A549 (cell line): Measurements from ENCODE around the gene RSF1. TPM values are rescaled to one million over a fixed set of nuclear protein-coding genes. Genes with fewer than 3 reads are reported as not detected.

ENCODE experiments used
- ATAC-seq, 2 experiments: fragments of 200-7000 bp in 1 of 2; fragments of >200 bp in 1 of 2; cut with Nextera tagmentation in 1 of 2; cut with Tn5 transposase in 1 of 2; 3 replicates each; pipeline versions ENCODE4 v1.8.0 to v1.9.1; 2018 to 2020; ENCODE audit warnings: mild to moderate bottlenecking in 1 of 2, moderate library complexity in 1 of 2
- CTCF ChIA-PET: fragments of 300-600 bp; sonication (Branson Sonifier 250); formaldehyde crosslinking; extraction: SDS; loops from one replicate; lab custom pipeline; 2021; ENCODE audit warnings: antibody characterized with exemption, inconsistent platforms; lab: Yijun Ruan, JAX
- POLR2A ChIA-PET: fragments of 350-600 bp; formaldehyde crosslinking; extraction: SDS; loops from one replicate; lab custom pipeline; 2021; ENCODE audit warnings: antibody characterized with exemption, inconsistent platforms; lab: Yijun Ruan, JAX
- DNase-seq, 2 experiments: peaks; one replicate each; pipeline versions ENCODE4 v3.0.0 to v3.0.0-alpha.2; 2011 to 2016; ENCODE audit warnings: low read depth in 1 of 2, low spot score in 1 of 2
- FAIRE-seq: peaks from 2 replicates; lab custom pipeline; 2011; peaks lifted over from hg19 to GRCh38; lab: Jason Lieb, UNC
- H3K27ac ChIP-seq, 2 experiments: fragments of >200 bp; sonication (Bioruptor Twin); formaldehyde crosslinking; 3 replicates each; pipeline ENCODE4 v1.5.1; 2016 to 2017
- H3K4me1 ChIP-seq: fragments of >200 bp; sonication (Bioruptor Twin); formaldehyde crosslinking; 3 replicates; pipeline ENCODE4 v1.6.1; 2016
- H3K4me2 ChIP-seq: fragments of >200 bp; sonication (Bioruptor Twin); formaldehyde crosslinking; 3 replicates; pipeline ENCODE4 v1.6.1; 2016
- H3K4me3 ChIP-seq: fragments of >200 bp; sonication (Bioruptor Twin); formaldehyde crosslinking; 3 replicates; pipeline ENCODE4 v1.5.1; 2016
- H3K9me3 ChIP-seq: fragments of >200 bp; sonication (Bioruptor Twin); formaldehyde crosslinking; 3 replicates; pipeline ENCODE4 v1.6.1; 2016
- BCL3 ChIP-seq: fragments of >200 bp; sonication (Bioruptor Twin); formaldehyde crosslinking; IDR thresholded peaks from 3 replicates; pipeline ENCODE4 v1.6.1; 2016
- CBX8 ChIP-seq: fragments of 200-600 bp; sonication (generic); IDR thresholded peaks from 2 replicates; pipeline ENCODE4 v1.6.1; 2016
- CHD4 ChIP-seq: fragments of 200-600 bp; sonication (generic); IDR thresholded peaks from 2 replicates; pipeline ENCODE4 v1.6.1; 2016; ENCODE audit warnings: antibody characterized with exemption, mild to moderate bottlenecking, borderline replicate concordance
- EHMT2 ChIP-seq: fragments of 200-600 bp; sonication (generic); IDR thresholded peaks from 2 replicates; pipeline ENCODE4 v1.6.1; 2016; ENCODE audit warnings: antibody characterized with exemption, low read depth, mild to moderate bottlenecking, moderate library complexity
- EP300 ChIP-seq, 2 experiments: fragments of >200 bp; sonication (Bioruptor Twin); formaldehyde crosslinking; IDR thresholded peaks; 2 replicates in 1 of 2; 3 replicates in 1 of 2; pipeline ENCODE4 v1.6.1; 2016 to 2017
- ESRRA ChIP-seq: fragments of 150-350 bp; IDR thresholded peaks from 2 replicates; pipeline ENCODE4 v1.6.1; 2014; ENCODE audit warnings: mild to moderate bottlenecking, low read length, borderline replicate concordance
- FOSL2 ChIP-seq, 2 experiments: fragments of 450-650 bp in 1 of 2; fragments of >200 bp in 1 of 2; sonication (Bioruptor Twin) in 1 of 2; formaldehyde crosslinking; IDR thresholded peaks; 2 replicates each; pipeline versions ENCODE4 v1.5.0 to v1.6.1; 2016 to 2020; ENCODE audit warnings: mild to moderate bottlenecking in 1 of 2, moderate library complexity in 1 of 2
- GATA3 ChIP-seq: IDR thresholded peaks from 2 replicates; pipeline ENCODE4 v1.6.1; 2012; ENCODE audit warnings: borderline replicate concordance
- HDAC2 ChIP-seq: fragments of 200-600 bp; sonication (generic); IDR thresholded peaks from 2 replicates; pipeline ENCODE4 v1.6.1; 2016
- HEYL ChIP-seq: fragments of 250-450 bp; sonication (Bioruptor Pico); IDR thresholded peaks from 2 replicates; pipeline ENCODE4 v1.8.0; 2021; ENCODE audit warnings: mild to moderate bottlenecking, moderate library complexity
- HOXA7 ChIP-seq: fragments of 250-450 bp; sonication (Bioruptor Pico); IDR thresholded peaks from 2 replicates; pipeline ENCODE4 v1.5.0; 2020; ENCODE audit warnings: mild to moderate bottlenecking, moderate library complexity
- JUN ChIP-seq, 2 experiments: fragments of >200 bp; sonication (Bioruptor Twin); formaldehyde crosslinking; IDR thresholded peaks; 2 replicates in 1 of 2; 3 replicates in 1 of 2; pipeline ENCODE4 v1.6.1; 2016 to 2017
- KDM1A ChIP-seq: fragments of 200-600 bp; sonication (generic); IDR thresholded peaks from 2 replicates; pipeline ENCODE4 v1.6.1; 2016; ENCODE audit warnings: low read depth, mild to moderate bottlenecking
- KDM5A ChIP-seq: fragments of 200-600 bp; sonication (generic); IDR thresholded peaks from 2 replicates; pipeline ENCODE4 v1.6.1; 2016; ENCODE audit warnings: antibody characterized with exemption, mild to moderate bottlenecking
- MAFK ChIP-seq: fragments of 450-650 bp; IDR thresholded peaks from 2 replicates; pipeline ENCODE4 v1.6.1; 2014; ENCODE audit not compliant: partially characterized antibody
- MAZ ChIP-seq: fragments of 150-350 bp; IDR thresholded peaks from 2 replicates; pipeline ENCODE4 v1.6.1; 2014; ENCODE audit warnings: antibody characterized with exemption, low read depth, low read length, borderline replicate concordance
- NFE2L2 ChIP-seq: fragments of 150-350 bp; conservative IDR thresholded peaks from 2 replicates; pipeline ENCODE4 v1.6.1; 2014; ENCODE audit warnings: low read length
- NPAS2 ChIP-seq: fragments of 250-450 bp; sonication (Bioruptor Pico); IDR thresholded peaks from 2 replicates; pipeline ENCODE4 v1.8.0; 2022; ENCODE audit warnings: mild to moderate bottlenecking, moderate library complexity, borderline replicate concordance
- PBX3 ChIP-seq: IDR thresholded peaks from 2 replicates; pipeline ENCODE4 v1.6.1; 2012
- RAD21 ChIP-seq, 2 experiments: fragments of >200 bp in 1 of 2; sonication (Bioruptor Twin) in 1 of 2; formaldehyde crosslinking in 1 of 2; IDR thresholded peaks in 1 of 2; conservative IDR thresholded peaks in 1 of 2; 2 replicates in 1 of 2; 3 replicates in 1 of 2; pipeline ENCODE4 v1.6.1; 2012 to 2018; ENCODE audit warnings: inconsistent platforms in 1 of 2
- RARB ChIP-seq: fragments of 250-450 bp; sonication (Bioruptor Pico); IDR thresholded peaks from 2 replicates; pipeline ENCODE4 v1.8.0; 2021; ENCODE audit warnings: mild to moderate bottlenecking, moderate library complexity
- RCOR1 ChIP-seq: fragments of 150-350 bp; IDR thresholded peaks from 2 replicates; pipeline ENCODE4 v1.6.1; 2014; ENCODE audit warnings: antibody characterized with exemption, low read length, low read depth
- SREBF2 ChIP-seq: fragments of 450-650 bp; IDR thresholded peaks from 2 replicates; pipeline ENCODE4 v1.6.1; 2014; ENCODE audit warnings: mild to moderate bottlenecking, moderate library complexity
- USF2 ChIP-seq: fragments of 450-650 bp; IDR thresholded peaks from 2 replicates; pipeline ENCODE4 v1.6.1; 2014; ENCODE audit warnings: antibody characterized with exemption
- ZNF302 ChIP-seq: fragments of 250-450 bp; sonication (Bioruptor Pico); IDR thresholded peaks from 2 replicates; pipeline ENCODE4 v1.9.0; 2021; ENCODE audit warnings: inconsistent platforms, mild to moderate bottlenecking, moderate library complexity
- WGBS: methylation state at CpG from one replicate; pipeline ENCODE4 v1.1.6; 2017; ENCODE audit errors: missing lambda C conversion rate; 5-methylcytosine and 5-hydroxymethylcytosine counted together
- polyA plus RNA-seq, 4 experiments: library from polyadenylated mRNA; depleted of rRNA in 3 of 4; stranded (reverse); fragments of >200 nt; fragmentation: RNase III in 1 of 4; extraction: RNeasy Plus Mini Kit Qiagen cat#74134 plus additional on column Dnase treatment in 1 of 4; gene quantifications; 2 replicates in 3 of 4; 3 replicates in 1 of 4; pipeline ENCODE4 v1.2.3, GENCODE V29; 2011 to 2017
- TF ChIP-seq, protein P1 (sequence below): fragments of 200-600 bp; sonication (generic); IDR thresholded peaks from 2 replicates; pipeline ENCODE4 v1.6.1; 2016; ENCODE audit warnings: antibody characterized with exemption, mild to moderate bottlenecking, moderate library complexity
- TF ChIP-seq, protein P2 (sequence below): fragments of 150-350 bp; IDR thresholded peaks from 2 replicates; pipeline ENCODE4 v1.6.1; 2014; ENCODE audit warnings: low read depth, mild to moderate bottlenecking, low read length

Gene RSF1
- polyA plus RNA-seq, 2 of the 4 experiments (the other 2 are of a cell fraction) = 18.8 to 29.6 TPM

- WGBS = 90% methylated on average over 3 of the region's 5 CpGs
- Histone ChIP-seq H3K27ac (no peak overlapping the region), H3K4me1 (peaks cover 6% of the 10 kb centered on the region; the same call in 2 of the 3 replicates), H3K4me2 (no peak overlapping the region), H3K4me3 (no peak overlapping the region), H3K9me3 (peaks cover 9% of the 10 kb centered on the region; the same call in 1 of the 3 replicates)
- TF ChIP-seq EP300 (IDR thresholded peaks at IDR 0.05) = no peak
- TF ChIP-seq PBX3 = no peak
- TF ChIP-seq, protein P1, sequence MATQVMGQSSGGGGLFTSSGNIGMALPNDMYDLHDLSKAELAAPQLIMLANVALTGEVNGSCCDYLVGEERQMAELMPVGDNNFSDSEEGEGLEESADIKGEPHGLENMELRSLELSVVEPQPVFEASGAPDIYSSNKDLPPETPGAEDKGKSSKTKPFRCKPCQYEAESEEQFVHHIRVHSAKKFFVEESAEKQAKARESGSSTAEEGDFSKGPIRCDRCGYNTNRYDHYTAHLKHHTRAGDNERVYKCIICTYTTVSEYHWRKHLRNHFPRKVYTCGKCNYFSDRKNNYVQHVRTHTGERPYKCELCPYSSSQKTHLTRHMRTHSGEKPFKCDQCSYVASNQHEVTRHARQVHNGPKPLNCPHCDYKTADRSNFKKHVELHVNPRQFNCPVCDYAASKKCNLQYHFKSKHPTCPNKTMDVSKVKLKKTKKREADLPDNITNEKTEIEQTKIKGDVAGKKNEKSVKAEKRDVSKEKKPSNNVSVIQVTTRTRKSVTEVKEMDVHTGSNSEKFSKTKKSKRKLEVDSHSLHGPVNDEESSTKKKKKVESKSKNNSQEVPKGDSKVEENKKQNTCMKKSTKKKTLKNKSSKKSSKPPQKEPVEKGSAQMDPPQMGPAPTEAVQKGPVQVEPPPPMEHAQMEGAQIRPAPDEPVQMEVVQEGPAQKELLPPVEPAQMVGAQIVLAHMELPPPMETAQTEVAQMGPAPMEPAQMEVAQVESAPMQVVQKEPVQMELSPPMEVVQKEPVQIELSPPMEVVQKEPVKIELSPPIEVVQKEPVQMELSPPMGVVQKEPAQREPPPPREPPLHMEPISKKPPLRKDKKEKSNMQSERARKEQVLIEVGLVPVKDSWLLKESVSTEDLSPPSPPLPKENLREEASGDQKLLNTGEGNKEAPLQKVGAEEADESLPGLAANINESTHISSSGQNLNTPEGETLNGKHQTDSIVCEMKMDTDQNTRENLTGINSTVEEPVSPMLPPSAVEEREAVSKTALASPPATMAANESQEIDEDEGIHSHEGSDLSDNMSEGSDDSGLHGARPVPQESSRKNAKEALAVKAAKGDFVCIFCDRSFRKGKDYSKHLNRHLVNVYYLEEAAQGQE = no peak
- TF ChIP-seq MAZ = no peak
- no peak for TF ChIP-seq ESRRA
- TF ChIP-seq USF2 = no peak
- TF ChIP-seq RCOR1 = no peak
- TF ChIP-seq ZNF302 (CRISPR knock-in tag) = no peak
- TF ChIP-seq EHMT2 = no peak
- no peak for TF ChIP-seq CHD4
- no peak for TF ChIP-seq MAFK
- no peak for TF ChIP-seq FOSL2 (IDR thresholded peaks at IDR 0.05)
- TF ChIP-seq FOSL2 (CRISPR knock-in tag; IDR thresholded peaks at IDR 0.05) = no peak
- no peak for TF ChIP-seq HOXA7
- TF ChIP-seq HEYL (CRISPR knock-in tag) = no peak
- no peak for TF ChIP-seq RAD21 (conservative IDR thresholded peaks at IDR 0.05 in 1 of 2, IDR thresholded peaks at IDR 0.05 in 1 of 2)
- no peak for TF ChIP-seq KDM5A
- no peak for FAIRE-seq
- no peak for DNase-seq
- ChIA-PET POLR2A (no interaction called here), CTCF (interaction anchor here (1.2 to 1.9 kb wide), 3 partner anchors 12 to 30 kb away, joined by 4 to 6 read pairs (median 5); no protein-coding TSS in a partner anchor)
- ATAC-seq = peak; percentile 45 to 54; a peak in 4 of 6 replicates
Measured at GRCh38 chr11:77789731-77790476, 30.6 kb downstream of the RSF1 start.

- POLR2A ChIA-PET = no interaction called here
- no peak overlapping the region for H3K4me3 ChIP-seq
- FAIRE-seq = no peak
- peaks cover 9% of the 10 kb centered on the region; the same call in 1 of the 3 replicates for H3K9me3 ChIP-seq
- peaks cover 6% of the 10 kb centered on the region; the same call in 2 of the 3 replicates for H3K4me1 ChIP-seq
- CTCF ChIA-PET = interaction anchor here (1.2 to 1.9 kb wide), 3 partner anchors 11 to 30 kb away, joined by 4 to 6 read pairs (median 5); no protein-coding TSS in a partner anchor
- 95% methylated on average over 8 of the region's 11 CpGs for WGBS
- no peak overlapping the region for H3K27ac ChIP-seq
- no peak overlapping the region for H3K4me2 ChIP-seq
- no peak for TF ChIP-seq KDM5A
- TF ChIP-seq SREBF2 = no peak
- TF ChIP-seq RARB = no peak
- TF ChIP-seq BCL3 = no peak
- TF ChIP-seq JUN (IDR thresholded peaks at IDR 0.05) = no peak
- no peak for TF ChIP-seq KDM1A
- TF ChIP-seq CHD4 = no peak
- TF ChIP-seq NFE2L2 = no peak
- no peak for TF ChIP-seq GATA3
- no peak for TF ChIP-seq CBX8
- TF ChIP-seq HDAC2 = no peak
- TF ChIP-seq, protein P2, sequence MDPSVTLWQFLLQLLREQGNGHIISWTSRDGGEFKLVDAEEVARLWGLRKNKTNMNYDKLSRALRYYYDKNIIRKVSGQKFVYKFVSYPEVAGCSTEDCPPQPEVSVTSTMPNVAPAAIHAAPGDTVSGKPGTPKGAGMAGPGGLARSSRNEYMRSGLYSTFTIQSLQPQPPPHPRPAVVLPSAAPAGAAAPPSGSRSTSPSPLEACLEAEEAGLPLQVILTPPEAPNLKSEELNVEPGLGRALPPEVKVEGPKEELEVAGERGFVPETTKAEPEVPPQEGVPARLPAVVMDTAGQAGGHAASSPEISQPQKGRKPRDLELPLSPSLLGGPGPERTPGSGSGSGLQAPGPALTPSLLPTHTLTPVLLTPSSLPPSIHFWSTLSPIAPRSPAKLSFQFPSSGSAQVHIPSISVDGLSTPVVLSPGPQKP = no peak
- TF ChIP-seq NPAS2 (CRISPR knock-in tag) = no peak
- TF ChIP-seq, all 56 proteins: peak for 0
- DNase-seq = no peak
- ATAC-seq = peak; percentile 23 to 56; a peak in 4 of 6 replicates
Measured at GRCh38 chr11:77789061-77789730, 31.3 kb downstream of the RSF1 start.
